ENCODE measurements around the gene MYCBPAP.

Gene MYCBPAP

GRCh38 chr17:50571681-50572080, 63.4 kb downstream of the MYCBPAP start:
- TF ChIP-seq CTCF (conservative IDR thresholded peaks at IDR 0.05) = no peak
- no peak overlapping the region for H3K27ac ChIP-seq

DNA sequence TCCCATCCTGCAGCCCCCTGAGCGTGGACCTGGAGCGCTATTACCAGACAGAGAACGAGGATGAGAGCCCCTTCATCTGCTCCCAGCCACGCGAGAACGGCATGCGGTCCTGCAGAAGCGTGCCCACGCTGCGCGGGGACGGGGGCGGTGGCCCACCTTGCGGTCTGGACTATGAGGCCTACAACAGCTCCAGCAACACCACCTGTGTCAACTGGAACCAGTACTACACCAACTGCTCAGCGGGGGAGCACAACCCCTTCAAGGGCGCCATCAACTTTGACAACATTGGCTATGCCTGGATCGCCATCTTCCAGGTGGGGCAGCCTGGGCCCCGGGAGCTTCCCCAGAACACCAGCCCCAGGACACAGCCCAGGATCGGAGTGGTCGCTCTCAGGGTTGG, 64.3 kb downstream of the MYCBPAP start:
- no peak for TF ChIP-seq CTCF (conservative IDR thresholded peaks at IDR 0.05)
- H3K27ac ChIP-seq = no peak overlapping the region

GRCh38 chr17:50573866-50574611, 65.8 kb downstream of the MYCBPAP start:
- no peak for TF ChIP-seq CTCF (conservative IDR thresholded peaks at IDR 0.05)
- H3K27ac ChIP-seq = no peak overlapping the region

DNA sequence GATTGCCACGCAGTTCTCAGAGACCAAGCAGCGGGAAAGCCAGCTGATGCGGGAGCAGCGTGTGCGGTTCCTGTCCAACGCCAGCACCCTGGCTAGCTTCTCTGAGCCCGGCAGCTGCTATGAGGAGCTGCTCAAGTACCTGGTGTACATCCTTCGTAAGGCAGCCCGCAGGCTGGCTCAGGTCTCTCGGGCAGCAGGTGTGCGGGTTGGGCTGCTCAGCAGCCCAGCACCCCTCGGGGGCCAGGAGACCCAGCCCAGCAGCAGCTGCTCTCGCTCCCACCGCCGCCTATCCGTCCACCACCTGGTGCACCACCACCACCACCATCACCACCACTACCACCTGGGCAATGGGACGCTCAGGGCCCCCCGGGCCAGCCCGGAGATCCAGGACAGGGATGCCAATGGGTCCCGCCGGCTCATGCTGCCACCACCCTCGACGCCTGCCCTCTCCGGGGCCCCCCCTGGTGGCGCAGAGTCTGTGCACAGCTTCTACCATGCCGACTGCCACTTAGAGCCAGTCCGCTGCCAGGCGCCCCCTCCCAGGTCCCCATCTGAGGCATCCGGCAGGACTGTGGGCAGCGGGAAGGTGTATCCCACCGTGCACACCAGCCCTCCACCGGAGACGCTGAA, 67.5 kb downstream of the MYCBPAP start:
- H3K27ac ChIP-seq = no peak overlapping the region
- no peak for TF ChIP-seq CTCF (conservative IDR thresholded peaks at IDR 0.05)

DNA sequence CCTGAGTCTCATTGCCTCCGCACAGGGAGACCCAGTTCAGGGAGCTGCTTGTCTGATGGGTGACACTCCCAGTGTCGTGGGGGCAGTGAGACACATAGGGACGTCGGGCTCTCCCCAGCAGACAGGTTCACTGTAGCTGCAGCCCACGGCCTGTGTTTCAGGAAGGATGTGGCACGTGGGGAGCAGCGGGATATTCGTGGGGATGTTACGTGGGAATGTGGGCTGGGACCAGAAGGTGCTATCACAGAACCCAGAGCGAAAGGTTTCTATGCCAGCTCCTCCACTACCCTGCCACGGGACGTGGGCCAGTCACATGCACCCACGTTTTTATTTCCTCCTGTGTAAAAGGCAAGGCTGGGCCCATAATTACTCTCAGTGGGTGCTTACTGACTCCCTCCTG, 68.6 kb downstream of the MYCBPAP start:
- H3K27ac ChIP-seq = no peak overlapping the region
- no peak for TF ChIP-seq CTCF (conservative IDR thresholded peaks at IDR 0.05)

GRCh38 chr17:50577451-50577954, 69.3 kb downstream of the MYCBPAP start:
- no peak overlapping the region for H3K27ac ChIP-seq
- no peak for TF ChIP-seq CTCF (conservative IDR thresholded peaks at IDR 0.05)

DNA sequence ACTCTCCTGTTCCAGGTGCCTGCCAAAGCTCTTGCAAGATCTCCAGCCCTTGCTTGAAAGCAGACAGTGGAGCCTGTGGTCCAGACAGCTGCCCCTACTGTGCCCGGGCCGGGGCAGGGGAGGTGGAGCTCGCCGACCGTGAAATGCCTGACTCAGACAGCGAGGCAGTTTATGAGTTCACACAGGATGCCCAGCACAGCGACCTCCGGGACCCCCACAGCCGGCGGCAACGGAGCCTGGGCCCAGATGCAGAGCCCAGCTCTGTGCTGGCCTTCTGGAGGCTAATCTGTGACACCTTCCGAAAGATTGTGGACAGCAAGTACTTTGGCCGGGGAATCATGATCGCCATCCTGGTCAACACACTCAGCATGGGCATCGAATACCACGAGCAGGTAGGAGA, 69.9 kb downstream of the MYCBPAP start:
- no peak for TF ChIP-seq CTCF (conservative IDR thresholded peaks at IDR 0.05)
- H3K27ac ChIP-seq = no peak overlapping the region
